RWPE2 (cell line): Measurements from ENCODE around the gene FANCC.

Source experiments
- ATAC-seq: fragments of 200-7000 bp; cut with Tn5 transposase; 3 replicates; pipeline ENCODE4 v1.9.1; 2021; ENCODE audit warnings: low read depth
- DNase-seq: peaks from one replicate; pipeline ENCODE4 v3.0.0-alpha.2; 2020; ENCODE audit warnings: low spot score
- H3K27ac ChIP-seq: fragments of 450-650 bp; 2 replicates; pipeline ENCODE4 v1.5.1; 2017; ENCODE audit warnings: mild to moderate bottlenecking; ENCODE audit not compliant: poor library complexity, severe bottlenecking
- H3K27me3 ChIP-seq: fragments of 250-450 bp; sonication (Bioruptor Pico); 2 replicates; pipeline ENCODE4 v1.5.1; 2021; ENCODE audit warnings: mild to moderate bottlenecking, moderate library complexity; ENCODE audit not compliant: insufficient read depth, poor library complexity, severe bottlenecking
- H3K36me3 ChIP-seq: fragments of 250-450 bp; sonication (Bioruptor Pico); 2 replicates; pipeline ENCODE4 v1.5.1; 2020; ENCODE audit warnings: low read depth, mild to moderate bottlenecking, moderate library complexity
- H3K4me1 ChIP-seq: fragments of 250-450 bp; sonication (Bioruptor Pico); 2 replicates; pipeline ENCODE4 v1.5.1; 2021; ENCODE audit warnings: mild to moderate bottlenecking, moderate library complexity; ENCODE audit not compliant: insufficient read depth, poor library complexity, severe bottlenecking
- H3K4me3 ChIP-seq: fragments of 250-450 bp; sonication (Bioruptor Pico); 2 replicates; pipeline ENCODE4 v1.5.1; 2021; ENCODE audit warnings: mild to moderate bottlenecking, moderate library complexity; ENCODE audit not compliant: severe bottlenecking
- H3K9me3 ChIP-seq: fragments of 250-450 bp; sonication (Bioruptor Pico); 2 replicates; pipeline ENCODE4 v1.5.1; 2021; ENCODE audit warnings: mild to moderate bottlenecking, moderate library complexity; ENCODE audit not compliant: severe bottlenecking
- TF ChIP-seq, protein P1 (sequence below): fragments of 450-650 bp; IDR thresholded peaks from one replicate; pipeline ENCODE4 v1.5.1; 2017; ENCODE audit warnings: mild to moderate bottlenecking, moderate library complexity; ENCODE audit not compliant: poor library complexity, severe bottlenecking

FANCC gene

DNA sequence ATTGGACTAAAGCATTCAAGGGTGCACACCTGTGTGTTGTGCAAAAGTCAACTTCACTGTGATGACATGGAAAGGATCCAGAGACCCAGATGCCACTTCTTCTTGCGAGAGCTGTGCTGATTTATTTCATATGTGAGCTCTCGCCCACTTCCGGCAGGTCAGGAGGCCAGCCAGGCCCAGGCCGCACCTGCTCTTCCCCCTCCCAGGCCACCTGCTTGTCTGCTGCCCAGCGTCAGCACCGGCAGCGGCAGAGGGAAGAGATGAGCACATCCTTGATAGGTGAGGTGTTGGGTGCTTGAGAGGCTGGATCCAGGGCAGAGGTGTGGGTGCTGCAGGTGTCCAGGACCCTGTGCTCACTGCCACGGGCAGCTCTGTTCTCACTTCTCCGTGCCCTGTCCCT is 242.9 kb downstream of the FANCC start:
- Histone ChIP-seq H3K4me1 (no peaks in the 10 kb centered on the region), H3K9me3 (no peaks in the 10 kb centered on the region), H3K27me3 (no peaks in the 10 kb centered on the region), H3K36me3 (peaks cover 79% of the 10 kb centered on the region), H3K27ac (no peak overlapping the region), H3K4me3 (no peak overlapping the region)
- DNase-seq (no peak), ATAC-seq (no peak)
- TF ChIP-seq, protein P1, sequence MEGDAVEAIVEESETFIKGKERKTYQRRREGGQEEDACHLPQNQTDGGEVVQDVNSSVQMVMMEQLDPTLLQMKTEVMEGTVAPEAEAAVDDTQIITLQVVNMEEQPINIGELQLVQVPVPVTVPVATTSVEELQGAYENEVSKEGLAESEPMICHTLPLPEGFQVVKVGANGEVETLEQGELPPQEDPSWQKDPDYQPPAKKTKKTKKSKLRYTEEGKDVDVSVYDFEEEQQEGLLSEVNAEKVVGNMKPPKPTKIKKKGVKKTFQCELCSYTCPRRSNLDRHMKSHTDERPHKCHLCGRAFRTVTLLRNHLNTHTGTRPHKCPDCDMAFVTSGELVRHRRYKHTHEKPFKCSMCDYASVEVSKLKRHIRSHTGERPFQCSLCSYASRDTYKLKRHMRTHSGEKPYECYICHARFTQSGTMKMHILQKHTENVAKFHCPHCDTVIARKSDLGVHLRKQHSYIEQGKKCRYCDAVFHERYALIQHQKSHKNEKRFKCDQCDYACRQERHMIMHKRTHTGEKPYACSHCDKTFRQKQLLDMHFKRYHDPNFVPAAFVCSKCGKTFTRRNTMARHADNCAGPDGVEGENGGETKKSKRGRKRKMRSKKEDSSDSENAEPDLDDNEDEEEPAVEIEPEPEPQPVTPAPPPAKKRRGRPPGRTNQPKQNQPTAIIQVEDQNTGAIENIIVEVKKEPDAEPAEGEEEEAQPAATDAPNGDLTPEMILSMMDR: no peak

- H3K4me1 ChIP-seq: no peaks in the 10 kb centered on the region
- H3K36me3 ChIP-seq: peaks cover 79% of the 10 kb centered on the region
- no peak for ATAC-seq
- no peaks in the 10 kb centered on the region for H3K27me3 ChIP-seq
- TF ChIP-seq, protein P1: no peak
- no peaks in the 10 kb centered on the region for H3K9me3 ChIP-seq
- no peak overlapping the region for H3K4me3 ChIP-seq
- H3K27ac ChIP-seq: no peak overlapping the region
- DNase-seq: no peak
Measured at GRCh38 chr9:95073918-95074317, 243.6 kb downstream of the FANCC start.

DNA sequence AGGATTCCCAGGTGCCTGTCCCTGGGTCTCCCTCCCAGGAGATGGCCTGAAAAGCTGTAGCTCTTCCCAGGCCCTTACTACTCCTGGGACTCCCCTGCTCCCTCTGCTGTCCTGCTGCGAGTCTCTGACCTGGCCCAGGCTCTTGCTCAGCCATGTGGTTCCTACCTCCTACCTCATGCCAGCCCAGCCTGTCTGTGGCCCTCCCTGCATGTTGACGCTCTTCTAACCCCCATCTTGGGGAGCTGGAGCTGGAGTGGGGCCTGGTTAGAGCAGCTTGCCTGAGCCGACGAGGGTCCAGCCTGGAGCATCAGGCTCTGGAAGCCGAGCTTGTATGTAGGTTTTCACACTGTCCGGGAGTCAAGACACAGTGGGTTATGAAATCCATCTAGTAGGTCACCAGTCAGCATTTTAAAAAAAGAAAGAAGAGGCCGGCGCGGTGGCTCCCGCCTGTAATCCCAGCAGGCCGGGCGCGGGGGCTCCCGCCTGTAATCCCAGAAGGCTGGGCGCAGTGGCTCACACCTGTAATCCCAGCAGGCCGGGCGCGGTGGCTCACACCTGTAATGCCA is 244.4 kb downstream of the FANCC start:
- Histone ChIP-seq H3K4me1 (no peaks in the 10 kb centered on the region), H3K36me3 (peaks cover 81% of the 10 kb centered on the region), H3K27me3 (no peaks in the 10 kb centered on the region), H3K9me3 (no peaks in the 10 kb centered on the region), H3K27ac (no peak overlapping the region), H3K4me3 (no peak overlapping the region)
- DNase-seq (no peak), ATAC-seq (peak; percentile 70)
- TF ChIP-seq, protein P1: no peak

DNA sequence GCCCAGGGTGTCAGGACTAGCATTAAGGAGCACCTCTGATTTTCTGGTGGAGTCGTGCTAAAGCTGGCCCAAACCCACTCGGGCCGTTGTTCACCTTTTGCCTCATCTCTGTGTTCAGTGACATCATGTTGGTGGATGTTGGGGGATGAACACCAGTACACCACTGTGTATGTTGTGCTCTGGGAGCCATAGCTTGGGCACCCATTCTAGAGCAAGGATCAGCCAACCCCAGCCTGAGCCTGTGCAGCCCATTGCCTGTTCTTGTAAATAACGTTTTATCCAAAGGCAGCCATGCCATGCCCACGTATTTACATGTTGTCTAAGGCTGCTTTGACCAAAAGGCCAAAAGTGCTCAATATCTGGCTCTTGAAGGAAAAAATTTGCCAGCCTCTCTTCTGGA is 245.6 kb downstream of the FANCC start:
- ATAC-seq (no peak), DNase-seq (no peak)
- Histone ChIP-seq H3K27me3 (no peaks in the 10 kb centered on the region), H3K9me3 (no peaks in the 10 kb centered on the region), H3K4me3 (no peak overlapping the region), H3K27ac (no peak overlapping the region), H3K4me1 (peaks cover 4% of the 10 kb centered on the region), H3K36me3 (peaks cover 81% of the 10 kb centered on the region)
- TF ChIP-seq, protein P1: no peak

- TF ChIP-seq, protein P1: no peak
- Histone ChIP-seq H3K36me3 (peaks cover 81% of the 10 kb centered on the region), H3K27ac (no peak overlapping the region), H3K27me3 (no peaks in the 10 kb centered on the region), H3K4me1 (peaks cover 4% of the 10 kb centered on the region), H3K9me3 (no peaks in the 10 kb centered on the region), H3K4me3 (no peak overlapping the region)
- ATAC-seq: no peak
- no peak for DNase-seq
Measured at GRCh38 chr9:95071450-95071849, 246.1 kb downstream of the FANCC start.
